Activated CD8-positive, alpha-beta memory T cell treated with anti-CD3 and anti-CD28 coated beads, Interleukin-2, amount 50 U/mL, for 24 hours (primary cell): ENCODE data around the gene PHACTR1.
"Not testable (repeated sequence)": the region's sequence is repeated elsewhere in the genome, so short reads cannot be mapped to it uniquely, and the experiment has no call there.

Experiments used
- DNase-seq: peaks from one replicate; pipeline ENCODE4 v3.0.0-alpha.2; 2020; ENCODE audit errors: extremely low read depth

The PHACTR1 gene

DNA sequence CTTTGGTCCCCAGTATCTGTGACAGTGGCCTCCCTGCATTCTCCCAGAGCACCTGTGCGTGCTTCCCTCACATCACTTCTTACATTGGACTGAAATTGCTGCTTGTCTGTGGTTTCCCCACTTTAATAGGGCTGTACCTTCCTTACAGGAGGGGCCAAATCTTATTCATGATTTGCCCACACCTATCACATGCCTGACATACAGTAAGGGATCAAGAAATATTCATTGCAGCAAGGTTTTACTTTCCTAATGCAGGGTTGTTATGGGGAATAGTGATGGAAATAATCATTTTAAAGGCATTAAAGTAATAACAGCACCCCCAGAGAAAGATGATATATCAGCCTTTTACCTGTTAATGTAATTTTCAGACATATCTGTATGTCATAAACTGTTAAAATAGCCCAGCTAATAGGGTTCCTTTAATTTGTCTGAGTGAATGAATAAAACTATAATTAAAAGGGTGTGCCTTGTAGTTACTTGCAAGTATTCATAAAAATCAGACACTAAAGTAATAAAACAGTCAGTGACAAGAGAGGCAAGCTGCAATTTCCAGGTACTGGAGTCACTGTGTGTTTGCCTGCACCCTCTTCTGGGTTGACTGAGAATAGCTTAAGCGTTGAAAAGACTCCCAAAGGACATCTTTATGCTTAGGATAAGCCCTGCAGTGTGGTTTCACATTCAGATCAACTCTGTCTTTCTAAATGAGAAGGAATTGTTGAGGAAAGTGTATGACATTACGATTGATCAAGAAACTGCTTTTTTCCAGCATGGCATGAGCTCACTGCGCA lies 182.7 kb downstream of the PHACTR1 start:
- no peak for DNase-seq

DNA sequence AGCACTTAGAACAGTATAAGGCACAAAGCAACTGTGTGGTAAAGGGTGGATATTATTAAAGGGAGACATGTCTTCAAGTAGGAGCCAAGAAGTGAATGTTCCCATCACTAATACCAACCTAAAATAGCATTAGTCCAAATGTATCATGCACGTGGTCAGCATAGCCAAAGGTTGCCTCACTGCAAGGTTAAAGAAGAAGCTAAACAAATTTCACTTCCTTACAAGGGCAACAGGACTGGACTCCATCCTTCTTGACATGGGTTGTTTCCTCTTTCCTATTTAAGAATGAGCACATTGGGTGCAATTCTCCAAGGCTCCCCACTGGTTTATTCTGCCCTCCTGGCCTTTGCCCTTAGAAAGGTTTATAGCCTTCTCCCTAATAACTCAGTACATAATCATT lies 186.7 kb downstream of the PHACTR1 start:
- no peak for DNase-seq

DNA sequence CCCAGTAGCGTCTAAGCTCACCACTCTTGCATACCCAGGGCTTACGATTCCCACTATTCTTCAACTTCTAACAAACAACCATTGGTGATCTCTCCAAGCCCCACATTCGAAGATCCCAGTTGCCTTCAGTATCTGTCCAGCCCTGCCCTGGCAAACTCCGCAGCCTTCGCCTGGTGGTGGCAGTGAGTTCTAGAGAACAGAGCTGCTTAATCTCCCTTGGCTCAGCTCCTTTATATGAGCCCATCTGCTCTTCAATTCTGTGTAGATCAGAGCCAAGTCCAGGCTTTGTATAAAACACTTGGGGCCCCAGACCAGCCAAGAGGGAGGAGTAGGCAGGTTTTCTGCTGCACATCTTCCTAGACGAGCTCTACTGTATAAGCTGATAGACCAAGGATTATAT lies 193.3 kb downstream of the PHACTR1 start:
- no peak for DNase-seq

DNA sequence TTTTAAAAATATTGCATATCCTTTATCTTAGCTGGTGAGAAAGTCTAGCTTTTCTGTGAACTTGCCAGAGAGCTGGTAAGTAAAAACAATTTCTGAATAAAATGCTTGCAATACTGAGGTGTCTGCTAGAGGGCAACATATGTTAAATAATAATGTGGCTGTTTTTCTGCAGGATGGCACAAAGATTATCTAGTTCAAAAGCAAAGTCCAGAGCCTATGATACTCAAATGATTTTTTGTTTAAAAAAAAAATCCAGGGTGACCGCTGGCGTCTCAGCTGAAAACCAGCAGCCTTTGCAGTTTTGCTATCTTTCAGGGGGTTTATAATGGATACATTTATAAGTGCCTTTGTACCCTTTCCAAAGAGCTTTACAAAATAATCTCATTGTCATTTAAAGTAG lies 194.9 kb downstream of the PHACTR1 start:
- DNase-seq = no peak

DNA sequence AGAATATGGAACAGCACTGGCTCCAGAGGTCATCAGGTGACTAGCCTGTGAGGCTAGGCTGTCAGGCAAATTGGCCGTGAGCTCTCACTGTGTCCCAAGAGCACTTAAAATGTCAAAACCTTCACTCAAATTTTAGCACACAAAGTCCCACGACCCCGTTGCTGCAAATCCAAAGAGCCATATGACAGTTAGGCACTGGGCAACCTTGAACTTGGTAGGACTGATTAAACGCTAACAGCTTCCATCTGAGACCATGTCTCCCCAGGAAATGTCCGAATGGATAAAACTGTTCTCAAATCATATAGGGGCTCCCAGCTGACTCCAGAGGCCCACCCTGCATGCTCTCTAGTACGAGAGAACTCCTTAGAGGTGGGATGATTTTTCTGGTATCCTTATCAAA lies 196.6 kb downstream of the PHACTR1 start:
- DNase-seq = no peak

DNA sequence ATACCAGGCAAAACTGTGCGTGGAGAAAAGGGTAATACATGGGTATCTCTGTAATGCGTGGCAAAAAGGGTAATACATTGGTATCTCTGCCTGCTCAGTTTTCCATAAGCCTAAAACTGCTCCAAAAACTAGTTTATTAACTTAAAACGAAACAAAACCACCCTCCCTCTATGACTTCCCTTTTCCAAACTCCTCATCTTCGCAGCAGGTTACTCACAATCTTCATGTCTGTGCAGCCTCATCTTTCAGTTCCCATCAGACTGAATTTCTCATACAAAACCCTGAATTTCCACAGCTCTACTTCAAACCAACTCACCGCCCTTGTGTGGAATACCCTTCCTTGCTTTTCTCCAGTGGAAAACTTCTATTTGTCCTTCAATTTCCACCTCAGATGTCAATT lies 199.4 kb downstream of the PHACTR1 start:
- no peak for DNase-seq

DNA sequence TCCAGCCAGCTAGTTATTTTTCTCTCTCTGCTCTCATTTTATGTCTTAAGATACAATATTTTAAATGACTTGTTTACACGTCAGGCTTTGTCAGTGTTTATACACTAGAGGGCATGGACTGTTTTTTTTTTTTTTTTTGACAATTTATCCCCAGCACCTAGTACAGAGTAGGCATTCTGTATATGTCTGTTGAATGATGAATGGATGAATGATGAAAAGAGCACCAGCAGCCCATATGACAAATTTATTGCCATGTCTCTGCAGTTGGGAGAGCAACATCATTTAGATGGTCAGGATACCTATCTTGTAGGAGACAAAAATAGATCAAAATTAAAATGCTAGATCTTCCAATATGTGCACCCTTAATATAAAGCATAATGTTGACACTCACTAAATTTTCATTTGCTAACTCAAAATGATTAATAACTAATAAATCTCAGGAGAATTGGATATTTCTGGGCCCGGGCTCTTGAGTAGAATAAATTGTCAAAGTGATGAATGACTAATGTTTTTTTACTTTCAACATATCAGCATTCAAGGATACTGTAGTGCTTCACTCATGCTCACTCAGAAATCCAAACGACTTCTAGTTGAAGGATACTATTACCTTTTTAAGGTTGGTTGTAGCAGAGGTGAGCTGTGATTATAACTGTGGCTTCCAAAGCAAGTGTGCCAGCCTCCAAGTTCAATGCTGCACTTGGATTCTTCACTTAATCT lies 200.0 kb downstream of the PHACTR1 start:
- DNase-seq = no peak

DNA sequence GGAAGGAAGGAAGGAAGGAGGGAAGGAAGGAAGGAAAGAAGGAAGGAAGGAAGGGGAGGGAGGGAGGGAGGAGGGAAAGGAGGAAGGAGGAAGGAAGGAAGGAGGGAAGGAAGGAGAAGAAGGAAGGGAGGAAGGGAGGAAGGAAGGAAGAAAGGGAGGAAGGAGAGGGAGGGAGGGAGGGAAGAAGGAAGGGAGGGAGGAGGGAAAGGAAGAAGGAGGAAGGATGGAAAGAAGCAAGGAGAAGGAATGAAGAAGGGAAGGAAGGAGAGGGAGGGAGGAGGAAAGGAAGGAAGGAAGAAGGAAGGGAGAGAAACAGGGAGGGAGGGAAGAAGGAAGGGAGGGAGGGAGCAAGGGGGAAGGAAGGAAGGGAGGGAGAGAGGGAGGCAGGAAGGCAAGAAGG lies 204.9 kb downstream of the PHACTR1 start:
- no peak for DNase-seq

DNA sequence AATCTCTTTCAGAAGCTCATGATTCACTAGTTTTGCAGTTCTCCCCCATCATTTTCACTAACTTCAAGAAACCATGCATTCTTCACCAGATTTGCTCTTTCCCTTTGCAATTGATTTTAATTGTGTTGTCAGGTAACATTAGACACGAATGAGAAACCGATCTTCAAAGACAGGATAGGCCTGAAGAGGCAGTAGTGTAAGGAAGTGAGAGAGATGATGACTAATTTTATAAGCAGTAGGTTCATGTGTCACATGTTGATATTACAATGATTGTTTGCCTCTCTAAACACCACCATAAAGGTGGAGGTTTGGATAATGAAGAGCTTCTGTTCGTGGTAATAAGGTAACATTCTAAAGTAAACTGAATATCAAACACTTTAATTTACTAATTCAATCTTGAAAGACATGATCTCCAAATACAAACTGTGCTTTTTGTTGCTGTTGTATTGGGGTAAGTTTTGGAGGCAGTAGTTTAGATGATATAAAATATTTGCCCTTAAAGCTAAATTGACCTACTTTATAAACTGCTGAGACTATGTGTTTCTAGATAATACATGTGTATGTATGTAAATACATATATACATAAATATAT lies 207.2 kb downstream of the PHACTR1 start:
- DNase-seq = no peak

DNA sequence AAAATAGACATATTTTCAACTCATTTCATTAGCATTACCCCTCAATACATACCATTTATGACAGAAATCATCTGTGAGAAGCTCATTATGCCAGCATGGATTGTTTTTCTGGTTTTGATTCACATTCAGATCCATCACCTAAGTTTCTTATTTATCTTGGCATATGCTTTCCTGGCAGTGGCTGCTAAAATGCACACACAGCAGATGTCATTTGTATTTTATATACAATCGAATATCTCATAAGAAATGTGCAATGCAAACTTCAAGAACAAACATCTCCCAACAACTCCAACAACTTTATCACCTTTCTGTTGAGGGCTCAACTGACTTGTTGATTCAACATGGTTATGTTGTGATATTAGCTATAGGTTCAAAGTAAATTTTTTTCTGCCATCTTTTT lies 208.3 kb downstream of the PHACTR1 start:
- DNase-seq = no peak

DNA sequence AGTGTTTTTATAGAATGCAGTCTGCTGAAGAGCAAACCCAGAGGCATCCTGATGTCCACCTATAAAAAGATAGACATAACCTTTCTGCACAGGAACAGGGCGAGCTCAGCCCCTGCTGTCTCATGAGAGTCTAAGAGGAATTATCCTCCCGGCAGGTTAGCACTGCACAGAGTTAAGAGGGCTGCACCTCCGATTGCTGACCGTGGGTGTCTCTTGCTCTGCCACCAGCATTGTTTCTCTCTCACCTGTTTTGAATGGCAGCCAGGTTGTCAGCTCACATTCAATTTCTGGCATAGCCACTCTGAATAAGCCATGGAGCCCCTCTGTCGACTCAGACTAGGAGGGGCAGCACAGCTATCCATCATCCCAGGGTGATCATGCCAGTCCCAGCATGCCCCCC lies 211.2 kb downstream of the PHACTR1 start:
- no peak for DNase-seq

DNA sequence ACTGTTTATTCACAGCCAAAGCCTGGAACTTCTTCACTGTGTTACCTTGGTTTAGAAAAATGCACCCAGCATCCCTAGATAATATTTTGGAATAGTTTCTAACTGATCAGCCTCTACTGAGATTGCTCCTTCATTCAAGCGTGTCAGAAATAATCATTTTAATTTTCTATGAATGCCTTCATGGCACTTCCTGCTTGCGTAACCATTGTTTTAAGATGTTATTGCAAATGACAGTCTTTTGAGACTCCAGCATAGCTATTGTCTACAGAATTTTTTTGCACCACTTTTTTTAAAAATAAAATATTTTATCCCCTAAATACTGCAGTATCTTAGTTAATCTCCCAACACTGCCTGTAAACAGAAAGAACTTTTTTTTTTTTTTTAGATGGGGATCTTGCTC lies 213.1 kb downstream of the PHACTR1 start:
- no peak for DNase-seq

DNA sequence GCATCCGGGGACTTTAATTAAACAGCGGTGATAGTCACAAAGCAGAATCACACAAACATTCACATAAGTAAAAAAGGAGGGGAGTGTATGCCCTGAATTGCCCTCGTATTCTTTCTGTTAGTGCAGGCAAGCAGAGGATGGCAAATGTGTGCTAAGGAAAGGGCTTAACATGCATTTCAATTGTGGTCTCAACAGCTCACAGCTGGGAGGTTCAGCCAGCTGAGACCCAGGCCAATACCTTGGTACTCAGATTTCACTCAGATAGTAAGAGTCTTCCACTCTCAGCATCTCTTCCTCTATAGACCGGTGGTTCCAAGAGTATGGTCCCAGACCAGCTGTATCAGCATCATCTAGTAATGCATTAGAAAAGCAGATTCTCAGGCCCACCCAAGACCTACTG lies 215.1 kb downstream of the PHACTR1 start:
- DNase-seq = no peak

DNA sequence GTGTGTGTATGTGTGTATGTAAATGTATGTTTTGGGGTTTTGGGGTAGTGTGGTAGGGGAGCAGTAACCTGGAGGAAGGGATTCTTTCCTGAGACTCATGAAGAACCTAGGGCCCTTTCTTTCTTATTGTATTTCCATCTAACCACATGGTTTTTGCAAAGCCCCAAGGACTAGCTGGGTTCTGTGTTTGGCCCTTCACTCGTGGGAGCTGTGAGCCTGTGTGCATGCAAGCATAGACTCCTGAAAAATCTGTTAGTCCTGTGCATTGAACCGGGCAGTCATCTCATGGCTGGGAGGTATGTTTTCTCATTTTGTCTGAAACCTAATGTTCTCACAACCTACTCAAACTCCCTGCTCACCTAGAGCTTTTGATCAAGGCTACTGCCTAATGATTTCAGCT lies 219.1 kb downstream of the PHACTR1 start:
- no peak for DNase-seq

DNA sequence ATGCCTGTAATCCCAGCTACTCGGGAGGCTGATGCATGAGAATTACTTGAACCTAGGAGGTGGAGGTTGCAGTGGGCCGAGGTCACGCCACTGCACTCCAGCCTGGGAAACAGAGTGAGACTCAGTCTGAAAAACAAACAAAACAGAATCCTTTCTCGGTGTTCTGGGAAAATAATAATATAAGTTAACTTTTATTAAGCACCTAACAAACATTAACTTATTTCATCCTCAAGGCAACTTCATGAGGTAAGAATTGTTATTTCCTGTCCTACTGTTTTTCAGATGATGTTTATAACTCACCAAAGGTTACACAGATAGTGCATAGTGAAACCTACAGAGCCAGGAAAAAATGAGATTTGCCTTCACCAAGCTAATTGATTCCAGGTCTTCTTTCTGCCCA lies 221.4 kb downstream of the PHACTR1 start:
- DNase-seq = no peak

DNA sequence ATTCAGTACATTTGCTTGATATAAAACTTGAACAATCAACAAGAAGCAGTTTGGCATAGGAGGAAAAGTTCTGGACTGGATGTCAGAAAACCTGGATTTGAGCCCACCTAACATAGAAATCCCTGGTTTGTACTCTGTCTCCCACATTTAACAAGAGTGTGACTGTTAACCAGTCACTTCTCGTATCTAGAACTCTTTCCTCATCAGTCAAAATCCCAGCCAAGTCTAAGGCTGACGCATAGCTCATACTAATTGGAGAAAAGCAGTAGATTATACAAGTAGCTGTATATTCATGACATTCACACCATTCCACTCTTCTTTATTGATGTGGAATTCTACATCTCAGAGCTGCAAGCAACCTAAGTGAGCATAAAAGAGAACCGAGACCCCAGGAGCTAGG lies 222.7 kb downstream of the PHACTR1 start:
- DNase-seq = no peak

DNA sequence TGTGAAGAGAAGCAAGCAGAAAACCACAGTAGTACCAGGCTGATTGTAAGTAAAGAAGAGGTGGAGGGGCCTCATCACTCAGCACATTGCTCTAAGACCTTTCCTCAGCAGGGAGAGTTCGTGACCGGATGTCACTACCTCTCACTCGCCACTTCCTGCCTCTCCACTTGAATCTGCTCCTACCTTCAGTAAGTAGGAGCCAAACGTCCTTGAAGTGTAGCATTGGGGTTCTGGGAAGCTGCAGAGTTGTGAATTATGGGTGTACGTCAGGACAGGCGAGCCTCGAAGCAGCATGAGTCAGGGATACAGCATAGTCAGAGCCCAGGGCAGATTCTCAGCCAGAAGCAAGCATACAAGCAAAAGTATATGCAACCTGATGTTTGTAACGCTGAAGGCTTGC lies 224.9 kb downstream of the PHACTR1 start:
- no peak for DNase-seq

DNA sequence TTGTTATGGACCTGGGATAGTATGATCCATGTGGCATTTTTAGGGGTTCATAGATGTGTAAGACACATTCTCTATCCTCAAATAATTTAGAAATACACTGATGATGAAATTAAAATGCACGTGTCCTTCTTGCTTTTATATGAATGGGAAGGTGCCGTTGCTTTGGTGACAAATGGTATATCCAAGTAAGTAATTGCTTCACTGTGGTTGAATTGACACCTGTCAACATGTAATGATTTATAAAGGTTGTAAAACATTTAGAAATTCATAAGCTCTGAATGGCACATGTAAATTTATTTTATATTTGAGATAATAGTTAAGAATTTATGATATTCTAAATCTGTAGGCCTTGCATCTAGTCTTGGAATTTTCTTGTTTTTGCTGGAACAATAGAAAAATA lies 227.0 kb downstream of the PHACTR1 start:
- DNase-seq = no peak

DNA sequence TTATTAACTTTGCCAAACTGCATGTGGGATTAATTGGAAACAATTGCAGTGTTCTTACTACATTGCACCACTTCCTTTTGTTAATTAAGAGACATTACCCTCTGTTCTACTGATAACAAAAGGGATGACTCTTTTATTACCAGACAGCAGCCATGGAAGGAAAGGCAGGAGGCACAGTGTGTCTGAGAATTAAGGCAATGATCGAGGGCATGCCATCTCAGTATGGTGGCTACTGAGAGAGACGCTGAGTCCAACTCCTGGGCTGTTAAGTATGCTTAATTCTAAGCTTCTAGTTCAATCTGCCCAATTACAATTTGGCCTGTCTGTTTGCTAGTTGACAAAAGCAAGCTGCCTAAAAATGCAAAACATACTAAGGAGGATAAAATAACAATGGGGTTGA lies 227.4 kb downstream of the PHACTR1 start:
- DNase-seq = no peak

DNA sequence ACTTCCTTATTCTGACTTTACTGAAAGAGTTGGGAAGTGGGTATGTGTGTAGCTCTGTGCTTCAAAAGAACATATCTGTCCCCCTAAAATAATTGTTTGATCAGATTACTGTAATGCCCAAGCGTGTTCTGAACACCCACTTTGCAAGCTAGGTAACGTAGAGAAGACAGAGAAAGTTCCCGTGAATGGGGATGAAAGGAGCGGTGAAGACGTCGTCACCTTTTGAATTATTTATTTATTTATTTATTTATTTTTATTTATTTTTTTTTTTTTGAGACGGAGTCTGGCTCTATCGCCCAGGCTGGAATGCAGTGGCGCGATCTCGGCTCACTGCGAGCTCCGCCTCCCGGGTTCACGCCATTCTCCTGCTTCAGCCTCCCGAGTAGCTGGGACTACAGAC lies 228.0 kb downstream of the PHACTR1 start:
- not testable (repeated sequence) for DNase-seq

DNA sequence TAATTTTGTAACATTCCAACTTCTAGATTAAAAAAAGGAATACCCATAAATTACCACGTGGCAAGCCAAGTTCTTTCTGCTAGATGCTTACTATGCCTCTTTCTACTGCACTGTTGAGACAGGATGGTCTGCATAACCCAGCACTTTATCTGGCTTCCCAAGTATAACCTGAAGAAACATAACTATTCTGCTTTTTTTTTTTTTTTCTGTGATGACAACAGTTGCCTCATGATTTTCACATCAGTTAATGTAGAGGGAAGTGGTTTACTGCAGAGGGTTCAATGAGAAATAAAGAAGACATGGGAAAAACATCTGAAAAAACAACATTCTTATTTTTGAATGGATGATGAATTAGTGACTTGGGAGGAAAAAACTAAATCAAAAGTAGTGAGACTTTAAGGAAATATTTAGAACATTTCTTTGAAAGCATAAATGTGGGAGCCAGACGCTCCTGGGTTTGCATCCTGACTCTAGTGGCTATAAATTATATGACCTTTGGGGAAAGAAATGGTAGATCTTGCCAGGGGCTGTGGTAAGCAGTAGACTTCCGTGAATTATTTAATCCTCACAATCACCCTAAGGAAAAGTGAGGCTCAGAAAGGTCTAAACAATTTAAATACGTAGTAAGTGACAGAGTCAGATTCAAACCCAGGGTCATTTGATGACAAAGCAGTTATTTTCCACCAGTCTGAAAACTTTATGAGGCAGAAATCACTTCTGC lies 230.7 kb downstream of the PHACTR1 start:
- DNase-seq = no peak

DNA sequence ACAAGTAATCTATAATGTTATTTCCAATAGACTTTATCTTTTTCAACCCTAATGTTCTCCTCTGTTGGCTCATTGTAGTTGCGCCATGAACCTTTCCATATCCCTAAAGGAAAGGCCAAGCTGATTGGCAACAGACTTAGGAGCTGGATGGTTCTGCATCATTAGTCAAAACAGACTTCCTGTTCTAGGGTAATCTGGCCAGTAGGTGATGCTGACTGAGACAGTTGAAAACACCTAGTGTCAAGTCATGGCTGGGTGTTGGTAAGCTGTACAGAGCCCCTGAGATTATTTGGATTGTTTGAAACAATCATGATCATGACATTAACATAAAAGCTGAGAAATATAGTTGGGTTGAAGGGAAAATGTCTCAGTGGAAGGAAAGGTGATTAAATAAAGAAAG lies 231.4 kb downstream of the PHACTR1 start:
- no peak for DNase-seq

DNA sequence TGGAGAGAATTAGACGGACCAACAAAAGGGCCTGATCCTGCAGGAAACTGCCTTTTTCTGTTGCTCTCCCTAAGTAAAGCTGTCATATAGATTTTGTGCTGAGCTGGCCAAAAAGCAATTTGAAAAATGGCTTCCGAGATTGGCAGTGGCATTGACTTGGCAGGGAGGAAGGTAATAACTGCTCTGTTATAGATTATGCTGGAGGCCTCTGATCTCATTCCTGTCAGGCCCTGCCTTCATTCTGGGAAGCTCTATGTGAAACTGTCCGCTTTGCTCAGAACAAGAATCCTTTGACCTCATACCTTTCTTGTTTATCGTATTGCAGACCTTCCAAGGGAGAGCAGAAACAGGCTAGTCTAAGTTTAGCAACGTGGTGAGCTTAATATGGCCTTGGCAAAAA lies 234.4 kb downstream of the PHACTR1 start:
- no peak for DNase-seq
